HEK293 (cell line): Measurements from ENCODE around the gene ADAMTSL5.

Experiments used
- KLF10 ChIP-seq: fragments of 450-650 bp; IDR thresholded peaks from 2 replicates; pipeline ENCODE4 v1.5.1; 2018; ENCODE audit warnings: missing biosample characterization, mild to moderate bottlenecking, missing genetic modification characterization
- MZF1 ChIP-seq: fragments of 450-650 bp; formaldehyde crosslinking; IDR thresholded peaks from 2 replicates; pipeline ENCODE4 v1.5.1; 2017; ENCODE audit warnings: missing biosample characterization, missing genetic modification characterization, borderline replicate concordance
- PBX3 ChIP-seq: sonication (generic); formaldehyde crosslinking; IDR thresholded peaks from 2 replicates; pipeline ENCODE4 v1.8.1; 2022; ENCODE audit warnings: mild to moderate bottlenecking, moderate library complexity, missing genetic modification reagents
- PRDM1 ChIP-seq: fragments of 450-650 bp; formaldehyde crosslinking; IDR thresholded peaks from 2 replicates; pipeline ENCODE4; 2016; ENCODE audit warnings: missing biosample characterization, missing genetic modification characterization
- REST ChIP-seq: fragments of 450-650 bp; formaldehyde crosslinking; IDR thresholded peaks from 2 replicates; pipeline ENCODE4 v1.5.1; 2016; ENCODE audit warnings: missing biosample characterization, missing genetic modification characterization
- SP2 ChIP-seq: fragments of 450-650 bp; formaldehyde crosslinking; IDR thresholded peaks from 2 replicates; pipeline ENCODE4 v1.5.1; 2016; ENCODE audit warnings: missing biosample characterization, missing genetic modification characterization
- WT1 ChIP-seq: fragments of 450-650 bp; formaldehyde crosslinking; IDR thresholded peaks from 2 replicates; pipeline ENCODE4 v1.5.1; 2016; ENCODE audit warnings: missing biosample characterization, missing genetic modification characterization
- ZNF571 ChIP-seq: fragments of 450-650 bp; formaldehyde crosslinking; IDR thresholded peaks from 2 replicates; pipeline ENCODE4 v1.5.0; 2017; ENCODE audit warnings: missing biosample characterization, missing genetic modification characterization
- ZNF639 ChIP-seq: fragments of 450-650 bp; formaldehyde crosslinking; IDR thresholded peaks from 2 replicates; pipeline ENCODE4 v1.5.1; 2016; ENCODE audit warnings: missing biosample characterization, missing genetic modification characterization
- ZSCAN5A ChIP-seq: fragments of 450-650 bp; formaldehyde crosslinking; IDR thresholded peaks from 2 replicates; pipeline ENCODE4 v1.5.1; 2016; ENCODE audit warnings: missing biosample characterization, missing genetic modification characterization
- TF ChIP-seq, protein P1 (sequence below): fragments of 450-650 bp; formaldehyde crosslinking; IDR thresholded peaks from 2 replicates; pipeline ENCODE4 v1.5.1; 2016; ENCODE audit warnings: missing biosample characterization, missing genetic modification characterization
- TF ChIP-seq, protein P2 (sequence below): fragments of 450-650 bp; formaldehyde crosslinking; IDR thresholded peaks from 2 replicates; pipeline ENCODE4 v1.5.1; 2016; ENCODE audit warnings: missing biosample characterization, missing genetic modification characterization, low read depth

DNA sequence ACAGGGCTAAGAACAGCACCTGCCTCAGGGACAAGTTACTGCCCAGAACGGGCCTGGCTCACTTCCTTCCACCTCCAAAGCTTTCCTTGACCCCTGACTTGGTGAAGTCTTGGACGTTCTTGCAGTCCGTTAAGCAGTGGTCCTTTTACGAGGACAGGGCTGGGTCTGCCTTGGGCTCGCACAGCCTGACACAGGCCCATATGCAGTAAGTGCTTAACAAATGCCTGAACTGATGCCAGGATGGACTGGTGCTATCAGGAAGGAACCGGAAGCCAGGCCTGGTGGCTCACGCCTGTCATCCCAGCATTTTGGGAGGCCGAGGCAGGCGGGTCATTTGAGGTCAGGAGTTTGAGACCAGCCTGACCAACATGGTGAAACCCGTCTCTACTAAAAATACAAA, 9.2 kb upstream of the ADAMTSL5 start:
- TF ChIP-seq, protein P1, sequence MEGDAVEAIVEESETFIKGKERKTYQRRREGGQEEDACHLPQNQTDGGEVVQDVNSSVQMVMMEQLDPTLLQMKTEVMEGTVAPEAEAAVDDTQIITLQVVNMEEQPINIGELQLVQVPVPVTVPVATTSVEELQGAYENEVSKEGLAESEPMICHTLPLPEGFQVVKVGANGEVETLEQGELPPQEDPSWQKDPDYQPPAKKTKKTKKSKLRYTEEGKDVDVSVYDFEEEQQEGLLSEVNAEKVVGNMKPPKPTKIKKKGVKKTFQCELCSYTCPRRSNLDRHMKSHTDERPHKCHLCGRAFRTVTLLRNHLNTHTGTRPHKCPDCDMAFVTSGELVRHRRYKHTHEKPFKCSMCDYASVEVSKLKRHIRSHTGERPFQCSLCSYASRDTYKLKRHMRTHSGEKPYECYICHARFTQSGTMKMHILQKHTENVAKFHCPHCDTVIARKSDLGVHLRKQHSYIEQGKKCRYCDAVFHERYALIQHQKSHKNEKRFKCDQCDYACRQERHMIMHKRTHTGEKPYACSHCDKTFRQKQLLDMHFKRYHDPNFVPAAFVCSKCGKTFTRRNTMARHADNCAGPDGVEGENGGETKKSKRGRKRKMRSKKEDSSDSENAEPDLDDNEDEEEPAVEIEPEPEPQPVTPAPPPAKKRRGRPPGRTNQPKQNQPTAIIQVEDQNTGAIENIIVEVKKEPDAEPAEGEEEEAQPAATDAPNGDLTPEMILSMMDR (tag by site-specific recombination): no peak
- no peak for TF ChIP-seq ZNF639
- TF ChIP-seq ZNF571: no peak
- no peak for TF ChIP-seq KLF10
- no peak for TF ChIP-seq WT1 (tag by site-specific recombination)
- no peak for TF ChIP-seq REST (tag by site-specific recombination)
- no peak for TF ChIP-seq ZSCAN5A (tag by site-specific recombination)
- no peak for TF ChIP-seq PRDM1 (tag by site-specific recombination)
- TF ChIP-seq MZF1 (tag by site-specific recombination): no peak
- no peak for TF ChIP-seq PBX3 (CRISPR knock-in tag)
- no peak for TF ChIP-seq SP2 (tag by site-specific recombination)
- TF ChIP-seq, protein P2, sequence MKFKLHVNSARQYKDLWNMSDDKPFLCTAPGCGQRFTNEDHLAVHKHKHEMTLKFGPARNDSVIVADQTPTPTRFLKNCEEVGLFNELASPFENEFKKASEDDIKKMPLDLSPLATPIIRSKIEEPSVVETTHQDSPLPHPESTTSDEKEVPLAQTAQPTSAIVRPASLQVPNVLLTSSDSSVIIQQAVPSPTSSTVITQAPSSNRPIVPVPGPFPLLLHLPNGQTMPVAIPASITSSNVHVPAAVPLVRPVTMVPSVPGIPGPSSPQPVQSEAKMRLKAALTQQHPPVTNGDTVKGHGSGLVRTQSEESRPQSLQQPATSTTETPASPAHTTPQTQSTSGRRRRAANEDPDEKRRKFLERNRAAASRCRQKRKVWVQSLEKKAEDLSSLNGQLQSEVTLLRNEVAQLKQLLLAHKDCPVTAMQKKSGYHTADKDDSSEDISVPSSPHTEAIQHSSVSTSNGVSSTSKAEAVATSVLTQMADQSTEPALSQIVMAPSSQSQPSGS: no peak
